Esophagus squamous epithelium (tissue), 4 donors: ENCODE data around the gene UBE2F.

Experiments used
- CTCF ChIP-seq, 6 experiments: fragments of 450-650 bp in 4 of 6; fragments of 200-600 bp in 2 of 6; sonication (generic) in 2 of 6; IDR thresholded peaks; one replicate each; pipeline ENCODE4 v1.5.1; 2016 to 2019; ENCODE audit warnings: antibody characterized with exemption in 6 of 6, mild to moderate bottlenecking in 4 of 6, moderate library complexity in 4 of 6
- POLR2A ChIP-seq, 4 donors: fragments of 450-650 bp; IDR thresholded peaks; one replicate each; pipeline ENCODE4 v1.6.1; 2017; ENCODE audit warnings: antibody characterized with exemption in 4 of 4, mild to moderate bottlenecking in 4 of 4, moderate library complexity in 3 of 4

DNA sequence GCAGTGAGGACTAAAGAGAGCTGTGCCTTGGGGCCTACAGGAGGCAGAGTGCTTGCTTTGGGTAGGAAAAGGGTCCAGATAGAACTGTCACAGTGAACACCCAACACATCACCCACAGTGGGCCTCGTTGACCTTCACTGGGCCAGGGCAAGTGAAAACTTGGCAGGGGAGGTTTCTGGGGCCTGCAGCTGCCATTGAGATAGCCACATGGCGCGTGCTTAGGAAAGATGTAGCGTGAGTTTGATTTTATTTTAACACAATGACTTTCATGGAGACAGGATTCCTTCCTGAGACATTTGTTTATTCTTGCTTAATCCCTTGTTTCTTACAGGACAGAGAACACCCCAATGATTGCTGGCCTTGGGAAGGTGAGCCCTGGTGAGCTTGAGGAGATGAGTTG is 124.1 kb downstream of the UBE2F start:
- TF ChIP-seq CTCF (IDR thresholded peaks at IDR 0.05): no peak
- TF ChIP-seq POLR2A (IDR thresholded peaks at IDR 0.05): no peak
